ENCODE data around the gene FLNC. TPM values are rescaled to one million over a fixed set of nuclear protein-coding genes. Genes with fewer than 3 reads are reported as not detected.
A peak's percentile ranks its signal among the peaks of the same experiment; 100 is the strongest.

FLNC gene
- total RNA-seq, 1 experiment from 2014 or later, result 0.05 TPM

- DNase-seq (ENCODE audit: low spot score), result no peak
Observed at GRCh38 chr7:128891110-128891941, 61.1 kb downstream of the FLNC start.

- no peak for DNase-seq (ENCODE audit: low spot score)
Observed at GRCh38 chr7:128891942-128892269, 61.7 kb downstream of the FLNC start.

- DNase-seq (ENCODE audit: low spot score), result peak; percentile 67
Observed at GRCh38 chr7:128892521-128893250, 62.5 kb downstream of the FLNC start.

- DNase-seq (ENCODE audit: low spot score), result peak; percentile 94
Observed at GRCh38 chr7:128893251-128894100, 63.3 kb downstream of the FLNC start.

GRCh38 chr7:128894101-128894440 lies 63.9 kb downstream of the FLNC start:
- no peak for DNase-seq (ENCODE audit: low spot score)

- DNase-seq (ENCODE audit: low spot score), result no peak
Observed at GRCh38 chr7:128895320-128895719, 65.1 kb downstream of the FLNC start.

GRCh38 chr7:128899392-128899791 lies 69.2 kb downstream of the FLNC start:
- DNase-seq (ENCODE audit: low spot score), result no peak

- no peak for DNase-seq (ENCODE audit: low spot score)
Observed at GRCh38 chr7:128900237-128900636, 70.0 kb downstream of the FLNC start.

GRCh38 chr7:128902761-128903585 lies 72.8 kb downstream of the FLNC start:
- DNase-seq (ENCODE audit: low spot score), result no peak

- DNase-seq (ENCODE audit: low spot score), result no peak
Observed at GRCh38 chr7:128903621-128904361, 73.6 kb downstream of the FLNC start.

- peak; percentile 80 for DNase-seq (ENCODE audit: low spot score)
Observed at GRCh38 chr7:128904381-128905197, 74.4 kb downstream of the FLNC start.

GRCh38 chr7:128906001-128906765 lies 76.0 kb downstream of the FLNC start:
- no peak for DNase-seq (ENCODE audit: low spot score)

GRCh38 chr7:128906766-128907559 lies 76.8 kb downstream of the FLNC start:
- DNase-seq (ENCODE audit: low spot score), result no peak

Other genes with a start within 250 kb of the FLNC start
- gene GARIN1A, start 158.1 kb upstream of the FLNC start, total RNA-seq (2014; rRNA removed; shearing (Covaris generic)), result under 0.01 and 0.86 TPM in 2 replicates
- 61.3 and 68.8 TPM in 2 replicates for gene CALU, start 91.0 kb upstream of the FLNC start, total RNA-seq (2014; rRNA removed; shearing (Covaris generic))
- not detected in 2 replicates for gene OPN1SW, start 54.6 kb upstream of the FLNC start, total RNA-seq (2014; rRNA removed; shearing (Covaris generic))
- gene CCDC136, start 38.4 kb upstream of the FLNC start, total RNA-seq (2014; rRNA removed; shearing (Covaris generic)), result not detected in 2 replicates
- gene ATP6V1F, start 32.5 kb downstream of the FLNC start, total RNA-seq (2014; rRNA removed; shearing (Covaris generic)), result 94.9 and 128 TPM in 2 replicates
- gene KCP, start 80.3 kb downstream of the FLNC start, total RNA-seq (2014; rRNA removed; shearing (Covaris generic)), result 1.0 and 1.2 TPM in 2 replicates
- gene IRF5, start 107.5 kb downstream of the FLNC start, total RNA-seq (2014; rRNA removed; shearing (Covaris generic)), result 17.9 and 19.1 TPM in 2 replicates
- 66.8 and 73.7 TPM in 2 replicates for gene TNPO3, start 224.7 kb downstream of the FLNC start, total RNA-seq (2014; rRNA removed; shearing (Covaris generic))

Data from HT-29 (cell line).